Measurements from ENCODE around the gene TRIP13. TPM values are rescaled to one million over a fixed set of nuclear protein-coding genes. Genes with fewer than 3 reads are reported as not detected.

The TRIP13 gene
- total and polyA plus RNA-seq, 7 donors = 0.39 to 2.9 (median 0.81) TPM

DNA sequence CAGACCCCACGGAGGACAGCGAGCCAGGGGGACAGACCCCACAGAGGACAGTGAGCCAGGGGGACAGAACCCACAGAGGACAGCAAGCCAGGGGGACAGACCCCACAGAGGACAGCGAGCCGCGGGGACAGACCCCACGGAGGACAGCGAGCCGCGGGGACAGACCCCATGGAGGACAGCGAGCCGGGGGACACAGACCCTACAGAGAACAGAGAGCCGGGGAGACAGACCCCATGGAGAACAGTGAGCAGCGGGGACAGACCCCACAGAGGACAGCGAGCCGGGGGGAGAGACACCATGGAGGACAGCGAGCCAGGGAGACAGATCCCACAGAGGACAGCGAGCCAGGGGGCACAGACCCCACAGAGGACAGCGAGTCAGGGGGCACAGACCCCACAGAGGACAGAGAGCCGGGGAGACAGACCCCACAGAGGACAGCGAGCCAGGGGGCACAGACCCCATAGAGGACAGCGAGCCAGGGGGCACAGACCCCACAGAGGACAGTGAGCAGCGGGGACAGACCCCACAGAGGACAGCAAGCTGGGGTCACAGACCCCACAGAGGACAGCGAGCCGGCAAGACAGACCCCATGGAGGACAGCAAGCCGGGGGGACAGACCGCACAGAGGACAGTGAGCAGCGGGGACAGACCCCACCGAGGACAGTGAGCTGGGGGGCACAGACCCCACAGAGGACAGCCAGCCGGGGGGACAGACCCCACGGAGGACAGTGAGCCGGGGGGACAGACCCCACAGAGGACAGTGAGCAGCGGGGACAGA is 37.5 kb upstream of the TRIP13 start:
- ATAC-seq (no peak), DNase-seq (peak; percentile 5 to 38)
- H3K27ac ChIP-seq = no peak overlapping the region
- intact Hi-C loops (cut with DNase I) = no loop called here
- no peaks in the 10 kb centered on the region for H3K36me3 ChIP-seq (ENCODE audit: insufficient read depth in 1 of 2, low read depth in 1 of 2)
- peaks cover 0 to 22% (median 13%) of the 10 kb centered on the region in 3 donors for H3K27me3 ChIP-seq (ENCODE audit: insufficient read depth in 3 of 3, low read length in 2 of 3)
- H3K4me1 ChIP-seq = no peaks in the 10 kb centered on the region
- no peaks in the 10 kb centered on the region for H3K9me3 ChIP-seq
- 77 to 86% (median 84%) methylated on average over 30 to 32 of the region's 32 CpGs for WGBS, 3 donors
- no peak overlapping the region for H3K4me3 ChIP-seq
- TF ChIP-seq, protein P1, sequence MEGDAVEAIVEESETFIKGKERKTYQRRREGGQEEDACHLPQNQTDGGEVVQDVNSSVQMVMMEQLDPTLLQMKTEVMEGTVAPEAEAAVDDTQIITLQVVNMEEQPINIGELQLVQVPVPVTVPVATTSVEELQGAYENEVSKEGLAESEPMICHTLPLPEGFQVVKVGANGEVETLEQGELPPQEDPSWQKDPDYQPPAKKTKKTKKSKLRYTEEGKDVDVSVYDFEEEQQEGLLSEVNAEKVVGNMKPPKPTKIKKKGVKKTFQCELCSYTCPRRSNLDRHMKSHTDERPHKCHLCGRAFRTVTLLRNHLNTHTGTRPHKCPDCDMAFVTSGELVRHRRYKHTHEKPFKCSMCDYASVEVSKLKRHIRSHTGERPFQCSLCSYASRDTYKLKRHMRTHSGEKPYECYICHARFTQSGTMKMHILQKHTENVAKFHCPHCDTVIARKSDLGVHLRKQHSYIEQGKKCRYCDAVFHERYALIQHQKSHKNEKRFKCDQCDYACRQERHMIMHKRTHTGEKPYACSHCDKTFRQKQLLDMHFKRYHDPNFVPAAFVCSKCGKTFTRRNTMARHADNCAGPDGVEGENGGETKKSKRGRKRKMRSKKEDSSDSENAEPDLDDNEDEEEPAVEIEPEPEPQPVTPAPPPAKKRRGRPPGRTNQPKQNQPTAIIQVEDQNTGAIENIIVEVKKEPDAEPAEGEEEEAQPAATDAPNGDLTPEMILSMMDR (IDR thresholded peaks at IDR 0.05) = no peak

DNA sequence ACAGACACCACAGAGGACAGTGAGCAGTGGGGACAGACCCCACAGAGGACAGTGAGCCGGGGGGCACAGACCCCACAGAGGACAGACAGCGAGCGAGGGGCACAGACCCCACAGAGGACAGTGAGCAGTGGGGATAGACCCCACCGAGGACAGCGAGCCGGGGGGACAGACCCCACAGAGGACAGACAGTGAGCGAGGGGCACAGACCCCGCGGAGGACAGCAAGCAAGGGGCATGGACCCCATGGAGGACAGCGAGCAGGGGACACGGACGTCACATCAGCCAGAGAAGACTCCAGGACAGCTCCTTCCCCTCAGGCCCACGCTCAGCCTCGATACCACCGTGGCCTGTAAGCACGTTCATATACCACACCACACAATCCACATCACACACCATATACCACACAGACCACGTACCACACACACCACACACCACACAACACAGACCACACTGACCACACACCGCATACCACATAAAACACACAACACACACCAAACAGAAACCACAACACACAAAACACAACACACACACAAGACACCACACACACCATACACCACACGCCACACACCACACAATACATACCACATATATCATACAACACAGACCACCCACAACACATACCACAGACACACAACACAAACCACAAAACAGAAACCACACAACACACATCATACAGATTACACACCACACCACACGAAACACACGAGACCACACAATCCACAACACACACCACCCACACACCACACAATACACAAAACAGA is 36.7 kb upstream of the TRIP13 start:
- Histone ChIP-seq H3K4me1 (no peaks in the 10 kb centered on the region), H3K9me3 (no peaks in the 10 kb centered on the region), H3K27ac (no peak overlapping the region), H3K36me3 (ENCODE audit: insufficient read depth in 1 of 2, low read depth in 1 of 2) (no peaks in the 10 kb centered on the region), H3K27me3 (ENCODE audit: insufficient read depth in 3 of 3, low read length in 2 of 3) (peaks cover 0 to 14% (median 13%) of the 10 kb centered on the region in 3 donors), H3K4me3 (no peak overlapping the region)
- DNase-seq (peak in 1 of 2 donors; percentile 9), ATAC-seq (peak in 2 of 4 donors; percentile 28 to 37)
- 65 to 74% (median 69%) methylated on average over 21 of the region's 21 CpGs for WGBS, 3 donors
- intact Hi-C loops (cut with DNase I) = no loop called here
- TF ChIP-seq, protein P1 (IDR thresholded peaks at IDR 0.05) = no peak

DNA sequence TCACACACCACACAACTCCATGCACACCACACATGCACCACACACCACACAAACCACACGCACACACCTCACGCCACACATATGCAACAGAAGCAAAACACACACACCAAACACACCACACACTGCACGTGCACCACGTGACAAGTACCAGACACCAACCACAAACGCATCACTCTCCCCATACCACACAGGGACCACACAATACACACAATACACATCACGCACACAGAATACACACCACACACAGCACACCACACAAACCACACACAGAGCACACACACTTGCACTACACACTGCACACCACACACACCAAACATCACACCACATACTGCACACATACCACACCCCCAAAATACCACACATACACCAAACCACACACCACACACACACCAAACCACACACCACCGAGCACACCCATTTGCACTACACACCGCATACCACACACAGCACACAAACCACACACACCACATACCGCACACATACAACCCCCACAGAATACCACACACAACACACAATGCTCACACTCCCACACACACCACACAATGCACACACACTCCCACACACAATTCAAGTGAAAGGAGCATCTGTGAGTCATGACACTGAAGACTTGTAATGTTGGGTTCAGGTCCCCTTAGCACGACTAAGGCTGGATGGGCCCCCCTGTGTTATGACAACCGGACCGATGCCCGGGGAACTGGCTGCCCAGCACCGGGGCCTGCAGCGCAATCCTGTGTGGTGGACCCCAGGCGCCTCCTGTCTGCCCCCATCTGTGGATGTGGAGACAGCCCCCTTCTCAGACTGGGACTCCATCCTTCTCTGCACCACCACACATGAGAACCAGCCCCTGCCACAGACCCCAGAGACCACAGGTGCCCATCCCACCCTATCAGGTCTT is 35.9 kb upstream of the TRIP13 start:
- WGBS, 3 donors = 86 to 89% (median 89%) methylated on average over 16 of the region's 16 CpGs
- intact Hi-C loops (cut with DNase I) = no loop called here
- no peaks in the 10 kb centered on the region for H3K4me1 ChIP-seq
- peaks cover 0 to 1% of the 10 kb centered on the region in 2 donors for H3K36me3 ChIP-seq (ENCODE audit: insufficient read depth in 1 of 2, low read depth in 1 of 2)
- H3K27ac ChIP-seq = no peak overlapping the region
- DNase-seq (peak; percentile 6 to 23), ATAC-seq (peak in 1 of 4 donors; percentile 23)
- TF ChIP-seq, protein P1 (IDR thresholded peaks at IDR 0.05) = no peak
- H3K9me3 ChIP-seq = no peaks in the 10 kb centered on the region
- no peak overlapping the region for H3K4me3 ChIP-seq
- H3K27me3 ChIP-seq (ENCODE audit: insufficient read depth in 3 of 3, low read length in 2 of 3) = peaks cover 0 to 11% (median 6%) of the 10 kb centered on the region in 3 donors

DNA sequence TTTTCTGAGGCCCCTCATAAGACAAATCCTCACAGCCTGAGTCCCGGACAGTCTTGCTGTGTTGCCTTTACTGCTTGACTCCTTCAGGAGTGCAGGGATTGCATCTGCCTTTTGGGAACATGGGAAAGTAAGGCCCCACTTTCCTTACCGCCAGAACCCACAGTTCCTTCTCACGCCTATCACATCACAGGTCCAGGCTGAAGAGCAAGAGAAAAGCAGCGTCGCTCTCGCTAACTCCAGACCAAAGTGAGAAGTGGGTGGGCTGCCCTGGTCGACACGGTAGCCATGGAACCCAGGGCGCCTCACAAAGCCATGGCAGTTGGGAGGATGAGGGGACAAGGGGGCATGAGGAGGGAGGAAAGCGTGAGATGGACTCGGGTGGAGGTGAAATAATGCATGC is 34.0 kb upstream of the TRIP13 start:
- H3K9me3 ChIP-seq = no peaks in the 10 kb centered on the region
- DNase-seq (peak in 1 of 2 donors; percentile 39), ATAC-seq (no peak)
- 82 to 88% (median 85%) methylated on average over 11 of the region's 11 CpGs for WGBS, 3 donors
- no peak overlapping the region for H3K4me3 ChIP-seq
- H3K27ac ChIP-seq = no peak overlapping the region
- peaks cover under 1 to 21% of the 10 kb centered on the region in 2 donors for H3K36me3 ChIP-seq (ENCODE audit: insufficient read depth in 1 of 2, low read depth in 1 of 2)
- no peaks in the 10 kb centered on the region for H3K4me1 ChIP-seq
- intact Hi-C loops (cut with DNase I) = no loop called here
- peaks cover 0 to 2% (median 0%) of the 10 kb centered on the region in 3 donors for H3K27me3 ChIP-seq (ENCODE audit: insufficient read depth in 3 of 3, low read length in 2 of 3)
- TF ChIP-seq, protein P1 (IDR thresholded peaks at IDR 0.05) = no peak

Data from psoas muscle (tissue), 8 donors.